WTC11 (cell line): ENCODE results near the gene IZUMO4. TPM values are rescaled to one million over a fixed set of nuclear protein-coding genes. Genes with fewer than 3 reads are reported as not detected.

ENCODE experiments used
- ATAC-seq: fragments of 200-7000 bp; cut with Tn5 transposase; 2 replicates; pipeline ENCODE4 v1.10.0; 2021; ENCODE audit warnings: mild to moderate bottlenecking, moderate library complexity
- CTCF ChIA-PET: fragments of 300-600 bp; sonication (Branson Sonifier 250); formaldehyde crosslinking; loops from one replicate; lab custom pipeline; 2021; ENCODE audit warnings: antibody characterized with exemption; lab: Charles Lee
- POLR2A ChIA-PET: fragments of 350-600 bp; sonication (Branson Sonifier 250); formaldehyde crosslinking; loops from one replicate; lab custom pipeline; 2021; ENCODE audit warnings: antibody characterized with exemption; lab: Charles Lee
- DNase-seq: peaks from one replicate; pipeline ENCODE4 v3.0.0; 2021; ENCODE audit warnings: low spot score
- H3K27ac Mint-ChIP-seq: 2 replicates; pipeline ENCODE4 v1.8.0; 2021; ENCODE audit warnings: mixed read lengths
- H3K27me3 Mint-ChIP-seq: 2 replicates; pipeline ENCODE4 v1.8.0; 2021; ENCODE audit warnings: low read depth, mild to moderate bottlenecking, moderate library complexity, mixed read lengths
- H3K36me3 Mint-ChIP-seq: 2 replicates; pipeline ENCODE4 v1.8.0; 2021; ENCODE audit warnings: mixed read lengths
- H3K4me1 Mint-ChIP-seq: 2 replicates; pipeline ENCODE4 v1.8.0; 2022; ENCODE audit warnings: mixed read lengths
- H3K4me3 Mint-ChIP-seq: 2 replicates; pipeline ENCODE4 v1.8.0; 2021; ENCODE audit warnings: mild to moderate bottlenecking, moderate library complexity, mixed read lengths
- H3K9me3 Mint-ChIP-seq: 2 replicates; pipeline ENCODE4 v1.8.0; 2021; ENCODE audit warnings: mixed read lengths
- ATF6 ChIP-seq: sonication (generic); formaldehyde crosslinking; IDR thresholded peaks from 2 replicates; pipeline ENCODE4 v1.8.1; 2023; ENCODE audit warnings: mild to moderate bottlenecking, missing genetic modification reagents
- ESRRA ChIP-seq: sonication (generic); formaldehyde crosslinking; IDR thresholded peaks from 2 replicates; pipeline ENCODE4 v1.8.1; 2022; ENCODE audit warnings: mild to moderate bottlenecking, missing genetic modification reagents, borderline replicate concordance
- GABPB1 ChIP-seq: sonication (generic); formaldehyde crosslinking; IDR thresholded peaks from 2 replicates; pipeline ENCODE4 v1.8.1; 2023; ENCODE audit warnings: mild to moderate bottlenecking, missing genetic modification reagents
- GTF2I ChIP-seq: fragments of 250-450 bp; sonication (Bioruptor Pico); conservative IDR thresholded peaks from 2 replicates; pipeline ENCODE4 v1.4.0; 2021; ENCODE audit warnings: mild to moderate bottlenecking
- HMGA2 ChIP-seq: fragments of 250-450 bp; sonication (Bioruptor Pico); IDR thresholded peaks from 2 replicates; pipeline ENCODE4 v1.4.0; 2021; ENCODE audit warnings: mild to moderate bottlenecking, moderate library complexity
- IRF1 ChIP-seq: sonication (generic); formaldehyde crosslinking; IDR thresholded peaks from 2 replicates; pipeline ENCODE4 v1.8.0; 2023; ENCODE audit warnings: missing genetic modification reagents
- JUN ChIP-seq: sonication (generic); formaldehyde crosslinking; IDR thresholded peaks from 2 replicates; pipeline ENCODE4 v1.8.0; 2023; ENCODE audit warnings: mild to moderate bottlenecking, missing genetic modification reagents
- MXD4 ChIP-seq: fragments of 250-450 bp; sonication (Bioruptor Pico); IDR thresholded peaks from 2 replicates; pipeline ENCODE4 v1.8.0; 2021; ENCODE audit warnings: mild to moderate bottlenecking, moderate library complexity, borderline replicate concordance
- OVOL2 ChIP-seq: fragments of 250-450 bp; sonication (Bioruptor Pico); IDR thresholded peaks from 2 replicates; pipeline ENCODE4 v1.9.0; 2021; ENCODE audit warnings: mild to moderate bottlenecking, borderline replicate concordance
- RORB ChIP-seq: fragments of 250-450 bp; sonication (Bioruptor Pico); IDR thresholded peaks from 2 replicates; pipeline ENCODE4 v1.9.0; 2021; ENCODE audit warnings: mild to moderate bottlenecking
- USF2 ChIP-seq: sonication (generic); formaldehyde crosslinking; IDR thresholded peaks from 2 replicates; pipeline ENCODE4 v1.8.1; 2023; ENCODE audit warnings: mild to moderate bottlenecking, missing genetic modification reagents, moderate library complexity
- ZBTB43 ChIP-seq: sonication (generic); formaldehyde crosslinking; IDR thresholded peaks from 2 replicates; pipeline ENCODE4 v1.8.1; 2023; ENCODE audit warnings: mild to moderate bottlenecking, missing genetic modification reagents
- ZNF138 ChIP-seq: sonication (generic); formaldehyde crosslinking; conservative IDR thresholded peaks from 2 replicates; pipeline ENCODE4 v1.8.1; 2022; ENCODE audit warnings: mild to moderate bottlenecking, moderate library complexity, missing genetic modification reagents
- ZNF423 ChIP-seq: fragments of 250-450 bp; sonication (Bioruptor Pico); IDR thresholded peaks from 2 replicates; pipeline ENCODE4 v2.1.2; 2022; ENCODE audit warnings: mild to moderate bottlenecking, moderate library complexity
- total RNA-seq: library from RNA; stranded (reverse); gene quantifications from 3 replicates; pipeline ENCODE4 v1.2.3, GENCODE V29; 2021
- TF ChIP-seq, protein P1 (sequence below): sonication (generic); formaldehyde crosslinking; IDR thresholded peaks from 2 replicates; pipeline ENCODE4 v1.8.1; 2023; ENCODE audit warnings: mild to moderate bottlenecking, missing genetic modification reagents, borderline replicate concordance
- TF ChIP-seq, protein P2 (sequence below): sonication (generic); formaldehyde crosslinking; IDR thresholded peaks from 2 replicates; pipeline ENCODE4 v1.8.1; 2022; ENCODE audit warnings: mild to moderate bottlenecking, missing genetic modification reagents, moderate library complexity, borderline replicate concordance
- TF ChIP-seq, protein P3 (sequence below): fragments of 250-450 bp; sonication (Bioruptor Pico); IDR thresholded peaks from 2 replicates; pipeline ENCODE4 v1.9.0; 2021; ENCODE audit warnings: mild to moderate bottlenecking, borderline replicate concordance
- TF ChIP-seq, protein P4 (sequence below): sonication (generic); formaldehyde crosslinking; IDR thresholded peaks from 2 replicates; pipeline ENCODE4 v1.8.0; 2022; ENCODE audit warnings: mild to moderate bottlenecking, missing genetic modification reagents

The IZUMO4 gene
- total RNA-seq, 1 experiment from 2014 or later = 1.9 TPM

GRCh38 chr19:2096480-2097202, at the start of gene IZUMO4 (continued):
- TF ChIP-seq, protein P1, sequence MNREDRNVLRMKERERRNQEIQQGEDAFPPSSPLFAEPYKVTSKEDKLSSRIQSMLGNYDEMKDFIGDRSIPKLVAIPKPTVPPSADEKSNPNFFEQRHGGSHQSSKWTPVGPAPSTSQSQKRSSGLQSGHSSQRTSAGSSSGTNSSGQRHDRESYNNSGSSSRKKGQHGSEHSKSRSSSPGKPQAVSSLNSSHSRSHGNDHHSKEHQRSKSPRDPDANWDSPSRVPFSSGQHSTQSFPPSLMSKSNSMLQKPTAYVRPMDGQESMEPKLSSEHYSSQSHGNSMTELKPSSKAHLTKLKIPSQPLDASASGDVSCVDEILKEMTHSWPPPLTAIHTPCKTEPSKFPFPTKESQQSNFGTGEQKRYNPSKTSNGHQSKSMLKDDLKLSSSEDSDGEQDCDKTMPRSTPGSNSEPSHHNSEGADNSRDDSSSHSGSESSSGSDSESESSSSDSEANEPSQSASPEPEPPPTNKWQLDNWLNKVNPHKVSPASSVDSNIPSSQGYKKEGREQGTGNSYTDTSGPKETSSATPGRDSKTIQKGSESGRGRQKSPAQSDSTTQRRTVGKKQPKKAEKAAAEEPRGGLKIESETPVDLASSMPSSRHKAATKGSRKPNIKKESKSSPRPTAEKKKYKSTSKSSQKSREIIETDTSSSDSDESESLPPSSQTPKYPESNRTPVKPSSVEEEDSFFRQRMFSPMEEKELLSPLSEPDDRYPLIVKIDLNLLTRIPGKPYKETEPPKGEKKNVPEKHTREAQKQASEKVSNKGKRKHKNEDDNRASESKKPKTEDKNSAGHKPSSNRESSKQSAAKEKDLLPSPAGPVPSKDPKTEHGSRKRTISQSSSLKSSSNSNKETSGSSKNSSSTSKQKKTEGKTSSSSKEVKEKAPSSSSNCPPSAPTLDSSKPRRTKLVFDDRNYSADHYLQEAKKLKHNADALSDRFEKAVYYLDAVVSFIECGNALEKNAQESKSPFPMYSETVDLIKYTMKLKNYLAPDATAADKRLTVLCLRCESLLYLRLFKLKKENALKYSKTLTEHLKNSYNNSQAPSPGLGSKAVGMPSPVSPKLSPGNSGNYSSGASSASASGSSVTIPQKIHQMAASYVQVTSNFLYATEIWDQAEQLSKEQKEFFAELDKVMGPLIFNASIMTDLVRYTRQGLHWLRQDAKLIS (CRISPR knock-in tag) = no peak
- TF ChIP-seq MXD4 (CRISPR knock-in tag) = no peak
- no peak for TF ChIP-seq GTF2I (CRISPR knock-in tag)
- TF ChIP-seq USF2 = no peak
- no peak for TF ChIP-seq RORB (CRISPR knock-in tag)
- no peak for TF ChIP-seq IRF1 (CRISPR knock-in tag)
- TF ChIP-seq ESRRA (CRISPR knock-in tag) = no peak
- no peak for TF ChIP-seq ATF6 (CRISPR knock-in tag)
- TF ChIP-seq OVOL2 (CRISPR knock-in tag) = no peak
- TF ChIP-seq ZNF138 = no peak
- no peak for TF ChIP-seq GABPB1

DNA sequence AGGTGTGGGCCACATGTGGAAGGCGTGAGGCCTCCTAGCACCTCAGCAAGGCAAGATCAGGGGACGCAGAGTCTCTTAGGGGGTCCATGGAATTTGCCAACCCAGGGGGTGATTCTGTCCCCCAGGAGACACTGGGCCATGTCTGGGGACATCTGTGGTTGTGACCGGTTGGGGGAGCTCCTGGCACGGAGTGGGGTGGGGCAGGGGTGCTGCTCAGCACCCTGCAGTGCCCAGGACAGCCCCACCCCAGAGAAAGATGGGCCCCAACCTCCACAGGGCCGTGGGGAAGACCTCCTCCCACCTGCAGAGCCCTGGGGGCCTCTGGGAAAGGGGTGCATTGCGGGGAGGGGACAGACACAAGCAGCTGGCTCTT, 49.7 kb upstream of the IZUMO4 start:
- CTCF ChIA-PET = no interaction called here
- peaks cover 11% of the 10 kb centered on the region for H3K4me1 Mint-ChIP-seq
- ATAC-seq (no peak), DNase-seq (no peak)
- no peaks in the 10 kb centered on the region for H3K27me3 Mint-ChIP-seq
- TF ChIP-seq HMGA2 (no peak), JUN (no peak), ZNF423 (CRISPR knock-in tag) (no peak), ZBTB43 (CRISPR knock-in tag) (no peak)
- TF ChIP-seq, protein P2, sequence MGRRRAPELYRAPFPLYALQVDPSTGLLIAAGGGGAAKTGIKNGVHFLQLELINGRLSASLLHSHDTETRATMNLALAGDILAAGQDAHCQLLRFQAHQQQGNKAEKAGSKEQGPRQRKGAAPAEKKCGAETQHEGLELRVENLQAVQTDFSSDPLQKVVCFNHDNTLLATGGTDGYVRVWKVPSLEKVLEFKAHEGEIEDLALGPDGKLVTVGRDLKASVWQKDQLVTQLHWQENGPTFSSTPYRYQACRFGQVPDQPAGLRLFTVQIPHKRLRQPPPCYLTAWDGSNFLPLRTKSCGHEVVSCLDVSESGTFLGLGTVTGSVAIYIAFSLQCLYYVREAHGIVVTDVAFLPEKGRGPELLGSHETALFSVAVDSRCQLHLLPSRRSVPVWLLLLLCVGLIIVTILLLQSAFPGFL (CRISPR knock-in tag) = no peak
- TF ChIP-seq, protein P3, sequence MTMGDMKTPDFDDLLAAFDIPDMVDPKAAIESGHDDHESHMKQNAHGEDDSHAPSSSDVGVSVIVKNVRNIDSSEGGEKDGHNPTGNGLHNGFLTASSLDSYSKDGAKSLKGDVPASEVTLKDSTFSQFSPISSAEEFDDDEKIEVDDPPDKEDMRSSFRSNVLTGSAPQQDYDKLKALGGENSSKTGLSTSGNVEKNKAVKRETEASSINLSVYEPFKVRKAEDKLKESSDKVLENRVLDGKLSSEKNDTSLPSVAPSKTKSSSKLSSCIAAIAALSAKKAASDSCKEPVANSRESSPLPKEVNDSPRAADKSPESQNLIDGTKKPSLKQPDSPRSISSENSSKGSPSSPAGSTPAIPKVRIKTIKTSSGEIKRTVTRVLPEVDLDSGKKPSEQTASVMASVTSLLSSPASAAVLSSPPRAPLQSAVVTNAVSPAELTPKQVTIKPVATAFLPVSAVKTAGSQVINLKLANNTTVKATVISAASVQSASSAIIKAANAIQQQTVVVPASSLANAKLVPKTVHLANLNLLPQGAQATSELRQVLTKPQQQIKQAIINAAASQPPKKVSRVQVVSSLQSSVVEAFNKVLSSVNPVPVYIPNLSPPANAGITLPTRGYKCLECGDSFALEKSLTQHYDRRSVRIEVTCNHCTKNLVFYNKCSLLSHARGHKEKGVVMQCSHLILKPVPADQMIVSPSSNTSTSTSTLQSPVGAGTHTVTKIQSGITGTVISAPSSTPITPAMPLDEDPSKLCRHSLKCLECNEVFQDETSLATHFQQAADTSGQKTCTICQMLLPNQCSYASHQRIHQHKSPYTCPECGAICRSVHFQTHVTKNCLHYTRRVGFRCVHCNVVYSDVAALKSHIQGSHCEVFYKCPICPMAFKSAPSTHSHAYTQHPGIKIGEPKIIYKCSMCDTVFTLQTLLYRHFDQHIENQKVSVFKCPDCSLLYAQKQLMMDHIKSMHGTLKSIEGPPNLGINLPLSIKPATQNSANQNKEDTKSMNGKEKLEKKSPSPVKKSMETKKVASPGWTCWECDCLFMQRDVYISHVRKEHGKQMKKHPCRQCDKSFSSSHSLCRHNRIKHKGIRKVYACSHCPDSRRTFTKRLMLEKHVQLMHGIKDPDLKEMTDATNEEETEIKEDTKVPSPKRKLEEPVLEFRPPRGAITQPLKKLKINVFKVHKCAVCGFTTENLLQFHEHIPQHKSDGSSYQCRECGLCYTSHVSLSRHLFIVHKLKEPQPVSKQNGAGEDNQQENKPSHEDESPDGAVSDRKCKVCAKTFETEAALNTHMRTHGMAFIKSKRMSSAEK (CRISPR knock-in tag) = no peak
- TF ChIP-seq, protein P4, sequence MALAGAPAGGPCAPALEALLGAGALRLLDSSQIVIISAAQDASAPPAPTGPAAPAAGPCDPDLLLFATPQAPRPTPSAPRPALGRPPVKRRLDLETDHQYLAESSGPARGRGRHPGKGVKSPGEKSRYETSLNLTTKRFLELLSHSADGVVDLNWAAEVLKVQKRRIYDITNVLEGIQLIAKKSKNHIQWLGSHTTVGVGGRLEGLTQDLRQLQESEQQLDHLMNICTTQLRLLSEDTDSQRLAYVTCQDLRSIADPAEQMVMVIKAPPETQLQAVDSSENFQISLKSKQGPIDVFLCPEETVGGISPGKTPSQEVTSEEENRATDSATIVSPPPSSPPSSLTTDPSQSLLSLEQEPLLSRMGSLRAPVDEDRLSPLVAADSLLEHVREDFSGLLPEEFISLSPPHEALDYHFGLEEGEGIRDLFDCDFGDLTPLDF (CRISPR knock-in tag) = no peak
- H3K4me3 Mint-ChIP-seq = no peak overlapping the region
- 0 out of 2 replicates have a peak, but pooled peaks cover 3% of the 10 kb centered on the region for H3K36me3 Mint-ChIP-seq
- H3K9me3 Mint-ChIP-seq = no peaks in the 10 kb centered on the region
- POLR2A ChIA-PET = no interaction called here
- H3K27ac Mint-ChIP-seq = peak overlapping the region; percentile 41; the same call in 1 of the 2 replicates
